ENCODE data around the gene MORN5. TPM values are rescaled to one million over a fixed set of nuclear protein-coding genes. Genes with fewer than 3 reads are reported as not detected.

Gene MORN5
- total and polyA plus RNA-seq, 4 donors: not detected

GRCh38 chr9:122186777-122187470, 27.2 kb downstream of the MORN5 start:
- Histone ChIP-seq H3K4me3 (ENCODE audit: low read depth in 1 of 3, low read length in 3 of 3) (no peak overlapping the region), H3K36me3 (ENCODE audit: control insufficient read depth in 4 of 4, insufficient read depth in 3 of 4, low read depth in 1 of 4, low read length in 3 of 4) (no peaks in the 10 kb centered on the region), H3K4me1 (ENCODE audit: control insufficient read depth in 4 of 4, insufficient read depth in 4 of 4, low read length in 3 of 4) (no peaks in the 10 kb centered on the region), H3K27me3 (ENCODE audit: control insufficient read depth in 4 of 4, insufficient read depth in 4 of 4, low read length in 3 of 4) (no peaks in the 10 kb centered on the region), H3K9me3 (ENCODE audit: control insufficient read depth in 4 of 4, low read length in 3 of 4) (no peaks in the 10 kb centered on the region), H3K9ac (ENCODE audit: low read depth in 1 of 2, low read length in 2 of 2) (no peak overlapping the region), H3K27ac (ENCODE audit: low read depth in 1 of 2, low read length in 2 of 2) (no peak overlapping the region)
- TF ChIP-seq FOXA1 (IDR thresholded peaks at IDR 0.05): no peak
- TF ChIP-seq YY1 (IDR thresholded peaks at IDR 0.05): no peak
- TF ChIP-seq EGR1 (IDR thresholded peaks at IDR 0.05; ENCODE audit: low read depth in 2 of 2): no peak
- no peak for TF ChIP-seq RXRA (IDR thresholded peaks at IDR 0.05)
- no peak for DNase-seq (ENCODE audit: low spot score)
- WGBS: 93% methylated on average over 8 of the region's 8 CpGs

GRCh38 chr9:122188369-122188768, 28.7 kb downstream of the MORN5 start:
- Histone ChIP-seq H3K27ac (ENCODE audit: low read depth in 1 of 2, low read length in 2 of 2) (no peak overlapping the region), H3K27me3 (ENCODE audit: control insufficient read depth in 4 of 4, insufficient read depth in 4 of 4, low read length in 3 of 4) (no peaks in the 10 kb centered on the region), H3K4me1 (ENCODE audit: control insufficient read depth in 4 of 4, insufficient read depth in 4 of 4, low read length in 3 of 4) (no peaks in the 10 kb centered on the region), H3K9ac (ENCODE audit: low read depth in 1 of 2, low read length in 2 of 2) (no peak overlapping the region), H3K4me3 (ENCODE audit: low read depth in 1 of 3, low read length in 3 of 3) (no peak overlapping the region), H3K9me3 (ENCODE audit: control insufficient read depth in 4 of 4, low read length in 3 of 4) (no peaks in the 10 kb centered on the region), H3K36me3 (ENCODE audit: control insufficient read depth in 4 of 4, insufficient read depth in 3 of 4, low read depth in 1 of 4, low read length in 3 of 4) (no peaks in the 10 kb centered on the region)
- no peak for DNase-seq (ENCODE audit: low spot score)
- no peak for TF ChIP-seq RXRA (IDR thresholded peaks at IDR 0.05)
- TF ChIP-seq FOXA2 (IDR thresholded peaks at IDR 0.05): no peak
- no peak for TF ChIP-seq YY1 (IDR thresholded peaks at IDR 0.05)
- no peak for TF ChIP-seq ATF3 (IDR thresholded peaks at IDR 0.05)
- WGBS: 86% methylated on average over 6 of the region's 6 CpGs

- Histone ChIP-seq H3K27me3 (ENCODE audit: control insufficient read depth in 4 of 4, insufficient read depth in 4 of 4, low read length in 3 of 4) (no peaks in the 10 kb centered on the region), H3K9ac (ENCODE audit: low read depth in 1 of 2, low read length in 2 of 2) (no peak overlapping the region), H3K4me1 (ENCODE audit: control insufficient read depth in 4 of 4, insufficient read depth in 4 of 4, low read length in 3 of 4) (no peaks in the 10 kb centered on the region), H3K27ac (ENCODE audit: low read depth in 1 of 2, low read length in 2 of 2) (no peak overlapping the region), H3K9me3 (ENCODE audit: control insufficient read depth in 4 of 4, low read length in 3 of 4) (no peaks in the 10 kb centered on the region), H3K4me3 (ENCODE audit: low read depth in 1 of 3, low read length in 3 of 3) (no peak overlapping the region), H3K36me3 (ENCODE audit: control insufficient read depth in 4 of 4, insufficient read depth in 3 of 4, low read depth in 1 of 4, low read length in 3 of 4) (no peaks in the 10 kb centered on the region)
- TF ChIP-seq JUND (IDR thresholded peaks at IDR 0.05) (no peak), EGR1 (IDR thresholded peaks at IDR 0.05; ENCODE audit: low read depth in 2 of 2) (no peak), CTCF (IDR thresholded peaks at IDR 0.05; ENCODE audit: low read depth, low read length, missing input control) (no peak), HNF4A (conservative IDR thresholded peaks at IDR 0.05) (peak in 1 of 2 donors; percentile 14)
- WGBS: 77% methylated on average over 12 of the region's 12 CpGs
- DNase-seq (ENCODE audit: low spot score): no peak
These were observed 31.1 kb downstream of the MORN5 start for GRCh38 chr9:122190597-122191381.

- Histone ChIP-seq H3K27ac (ENCODE audit: low read depth in 1 of 2, low read length in 2 of 2) (no peak overlapping the region), H3K27me3 (ENCODE audit: control insufficient read depth in 4 of 4, insufficient read depth in 4 of 4, low read length in 3 of 4) (no peaks in the 10 kb centered on the region), H3K4me1 (ENCODE audit: control insufficient read depth in 4 of 4, insufficient read depth in 4 of 4, low read length in 3 of 4) (no peaks in the 10 kb centered on the region), H3K9me3 (ENCODE audit: control insufficient read depth in 4 of 4, low read length in 3 of 4) (no peaks in the 10 kb centered on the region), H3K36me3 (ENCODE audit: control insufficient read depth in 4 of 4, insufficient read depth in 3 of 4, low read depth in 1 of 4, low read length in 3 of 4) (no peaks in the 10 kb centered on the region), H3K4me3 (ENCODE audit: low read depth in 1 of 3, low read length in 3 of 3) (no peak overlapping the region), H3K9ac (ENCODE audit: low read depth in 1 of 2, low read length in 2 of 2) (no peak overlapping the region)
- 76% methylated on average over 11 of the region's 11 CpGs for WGBS
- DNase-seq (ENCODE audit: low spot score): no peak
- TF ChIP-seq RAD21 (IDR thresholded peaks at IDR 0.05): no peak
- no peak for TF ChIP-seq MAX (IDR thresholded peaks at IDR 0.05)
- TF ChIP-seq TAF1 (conservative IDR thresholded peaks at IDR 0.05): no peak
- TF ChIP-seq YY1 (IDR thresholded peaks at IDR 0.05): no peak
- no peak for TF ChIP-seq GABPA (IDR thresholded peaks at IDR 0.05 in 1 of 2, conservative IDR thresholded peaks at IDR 0.05 in 1 of 2)
- TF ChIP-seq JUND (IDR thresholded peaks at IDR 0.05): no peak
- no peak for TF ChIP-seq SP1 (IDR thresholded peaks at IDR 0.05)
- TF ChIP-seq ZBTB33 (IDR thresholded peaks at IDR 0.05): no peak
- no peak for TF ChIP-seq CTCF (IDR thresholded peaks at IDR 0.05; ENCODE audit: low read depth, low read length, missing input control)
- TF ChIP-seq HNF4A (conservative IDR thresholded peaks at IDR 0.05): no peak
These were observed 31.9 kb downstream of the MORN5 start for GRCh38 chr9:122191584-122191983.

All from liver (tissue), 9 donors.